ENCODE results near the gene LPP.

DNA sequence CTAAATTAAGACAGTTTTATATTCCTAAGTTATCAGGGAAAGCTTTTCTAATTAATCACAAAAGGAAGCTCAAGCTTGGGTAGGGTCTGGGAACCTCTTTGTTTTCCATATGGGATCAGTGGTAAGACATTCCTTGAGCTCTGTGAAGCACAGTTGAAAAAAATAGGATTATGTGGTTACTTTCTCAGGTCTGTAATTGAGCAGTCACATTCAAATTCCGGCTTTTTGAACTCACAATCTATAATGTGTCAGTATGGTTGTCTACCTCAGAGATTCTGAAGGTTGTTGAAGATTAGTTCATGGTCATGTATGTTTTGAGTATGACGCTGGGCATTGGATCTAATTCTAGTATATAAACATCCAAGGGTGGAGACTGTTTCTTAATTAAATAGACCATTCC is 364.5 kb downstream of the LPP start:
- TF ChIP-seq CTCF (IDR thresholded peaks at IDR 0.05; ENCODE audit: low read length) (no peak), EZH2 (IDR thresholded peaks at IDR 0.05; ENCODE audit: borderline replicate concordance, low read length) (no peak)
